NOMO-1 treated with DMSO at 0.1 percent for 48 hours (cell line): ENCODE data around the gene ITFG2.
"Not testable (repeated sequence)": the region's sequence is repeated elsewhere in the genome, so short reads cannot be mapped to it uniquely, and the experiment has no call there.

Source experiments
- DNase-seq: peaks from one replicate; lab custom pipeline; 2025; ENCODE audit not compliant: unreplicated experiment; lab: John Stamatoyannopoulos, UW

Gene ITFG2

GRCh38 chr12:2812290-2813213, at the start of gene ITFG2:
TSS of gene ITFG2 (plus strand) at chr12:2812668. CDS start at chr12:2812761, 93 bp downstream.
- peak; percentile 99 for DNase-seq

- no peak for DNase-seq
Observed at GRCh38 chr12:2764398-2764797, 48.1 kb upstream of the ITFG2 start.

DNA sequence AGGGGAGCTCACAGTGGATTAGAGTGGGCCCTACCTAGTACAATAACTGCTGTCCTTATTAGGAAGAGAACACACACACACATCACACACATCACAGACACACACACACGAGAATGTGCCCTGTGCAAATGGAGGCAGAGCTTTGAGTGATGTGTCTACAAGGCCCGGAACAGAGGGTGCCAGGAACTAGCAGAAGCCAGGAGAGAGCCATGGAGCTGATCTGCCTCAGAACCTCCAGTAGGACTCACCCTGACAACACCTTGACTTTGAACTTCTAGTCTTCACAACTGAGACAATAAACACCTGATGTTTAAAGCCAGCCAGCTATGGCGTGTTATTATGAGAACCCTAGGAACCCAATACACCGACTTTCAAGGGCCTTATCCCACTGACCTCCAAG, 47.4 kb upstream of the ITFG2 start:
- DNase-seq, result no peak

- no peak for DNase-seq
Observed at GRCh38 chr12:2765608-2766007, 46.9 kb upstream of the ITFG2 start.

GRCh38 chr12:2768224-2768961, 44.1 kb upstream of the ITFG2 start:
- no peak for DNase-seq

- no peak for DNase-seq
Observed at GRCh38 chr12:2769866-2770533, 42.5 kb upstream of the ITFG2 start.

DNA sequence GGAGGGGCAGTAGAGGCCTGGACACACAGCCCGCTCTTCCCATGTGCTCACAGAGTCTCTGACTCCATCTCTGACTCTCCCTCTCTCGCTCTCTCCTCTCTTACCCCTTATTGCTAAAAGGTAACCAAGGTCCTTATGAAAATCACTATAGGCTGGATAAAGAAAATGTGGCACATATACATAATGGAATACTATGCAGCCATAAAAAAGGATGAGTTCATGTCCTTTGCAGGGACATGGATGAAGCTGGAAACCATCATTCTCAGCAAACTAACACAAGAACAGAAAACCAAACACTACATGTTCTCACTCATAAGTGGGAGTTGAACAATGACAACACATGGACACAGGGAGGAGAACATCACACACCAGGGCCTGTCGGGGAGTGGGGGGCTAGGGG, 41.9 kb upstream of the ITFG2 start:
- DNase-seq, result not testable (repeated sequence)

DNA sequence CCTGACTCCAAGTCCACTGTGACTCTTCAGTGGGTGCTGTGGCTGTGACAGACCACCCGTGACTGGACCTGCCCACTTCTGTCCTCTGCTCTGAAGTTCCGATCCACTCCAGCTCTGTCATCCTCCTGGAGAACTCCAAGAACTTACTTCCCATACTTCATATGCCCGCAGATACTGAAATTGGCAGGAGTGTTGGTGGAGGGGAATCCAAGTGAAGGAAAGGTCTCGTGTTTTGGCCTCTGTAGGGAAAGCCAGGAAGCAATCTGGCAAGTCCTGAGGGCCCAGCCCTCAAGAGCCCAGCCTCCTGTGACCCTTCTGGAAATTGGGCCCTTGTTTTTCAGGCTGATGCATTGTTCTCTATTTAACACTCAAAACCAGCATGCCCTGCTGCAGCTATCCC, 40.1 kb upstream of the ITFG2 start:
- no peak for DNase-seq

DNA sequence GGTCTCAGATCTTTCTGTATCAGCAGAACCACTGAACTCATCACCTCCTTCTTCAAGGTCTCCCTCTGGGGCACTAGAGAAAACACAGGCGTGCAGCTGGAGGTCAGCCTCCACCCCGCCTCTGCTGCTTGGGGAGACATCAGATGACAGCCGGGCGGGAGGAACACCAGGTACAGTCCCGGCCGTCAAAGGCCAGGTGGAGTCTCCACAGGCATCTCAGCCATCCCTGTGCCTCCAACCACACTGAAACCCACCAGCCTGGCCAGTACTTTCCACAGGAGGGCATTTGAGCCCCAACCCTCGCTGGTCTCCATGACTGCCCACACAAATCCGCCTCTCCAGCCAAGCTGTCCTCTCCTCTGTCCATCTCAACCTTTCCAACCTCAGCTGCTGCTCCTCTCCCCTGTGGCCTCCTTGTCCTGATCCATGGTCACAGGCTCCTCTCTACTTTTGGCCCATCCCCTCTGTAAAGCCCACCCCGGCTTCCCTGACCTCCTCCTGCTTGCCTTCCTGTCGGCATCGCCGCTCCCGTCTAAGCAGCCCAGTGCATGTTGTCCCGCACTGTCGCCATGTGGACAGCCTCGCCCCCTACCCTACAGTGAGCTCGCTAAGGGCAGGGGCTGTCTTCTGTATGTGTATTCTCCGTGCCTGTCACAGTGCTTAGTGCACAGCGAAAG, 39.1 kb upstream of the ITFG2 start:
- DNase-seq, result no peak

DNA sequence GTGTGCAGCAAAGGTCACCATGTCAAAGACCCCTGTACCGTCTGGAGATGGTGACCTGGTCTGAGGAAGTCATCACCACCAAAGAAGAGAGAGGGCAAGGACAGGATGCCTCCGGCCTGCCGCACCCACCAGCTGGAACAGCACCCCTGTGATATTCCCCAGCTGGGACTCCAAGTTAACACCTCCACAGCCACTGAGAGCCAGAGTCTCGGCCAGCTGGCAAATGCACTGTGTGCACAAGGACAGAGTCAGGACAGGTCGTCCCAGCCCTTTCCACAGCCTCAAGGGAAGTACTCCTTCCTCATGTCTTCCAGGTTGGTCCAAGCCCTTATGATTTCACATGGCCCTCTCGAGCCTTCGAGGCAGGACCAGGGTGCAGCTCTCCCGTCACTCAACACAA, 37.0 kb upstream of the ITFG2 start:
- no peak for DNase-seq

- DNase-seq, result no peak
Observed at GRCh38 chr12:2776129-2776806, 36.2 kb upstream of the ITFG2 start.

- no peak for DNase-seq
Observed at GRCh38 chr12:2779281-2779680, 33.2 kb upstream of the ITFG2 start.

GRCh38 chr12:2783936-2784600, 28.4 kb upstream of the ITFG2 start:
- no peak for DNase-seq

DNA sequence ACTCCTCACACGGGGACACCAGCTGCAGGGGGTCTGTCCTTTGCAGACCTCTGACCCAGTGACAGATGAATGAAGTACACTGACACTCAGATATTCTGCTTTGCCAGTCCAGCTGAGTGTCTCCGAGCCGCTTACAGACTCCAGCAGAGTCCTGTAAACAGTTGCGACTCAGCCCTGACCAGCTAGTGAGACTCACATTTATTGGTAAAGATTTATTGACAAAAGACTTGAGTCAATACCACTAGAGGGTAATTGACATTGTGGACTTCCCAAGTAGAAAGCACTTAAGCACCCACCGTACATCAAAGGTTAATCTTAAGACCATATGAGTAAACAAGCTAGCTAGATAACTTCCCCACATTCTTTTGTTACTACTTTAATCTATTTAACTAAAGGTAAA, 27.5 kb upstream of the ITFG2 start:
- DNase-seq, result no peak

DNA sequence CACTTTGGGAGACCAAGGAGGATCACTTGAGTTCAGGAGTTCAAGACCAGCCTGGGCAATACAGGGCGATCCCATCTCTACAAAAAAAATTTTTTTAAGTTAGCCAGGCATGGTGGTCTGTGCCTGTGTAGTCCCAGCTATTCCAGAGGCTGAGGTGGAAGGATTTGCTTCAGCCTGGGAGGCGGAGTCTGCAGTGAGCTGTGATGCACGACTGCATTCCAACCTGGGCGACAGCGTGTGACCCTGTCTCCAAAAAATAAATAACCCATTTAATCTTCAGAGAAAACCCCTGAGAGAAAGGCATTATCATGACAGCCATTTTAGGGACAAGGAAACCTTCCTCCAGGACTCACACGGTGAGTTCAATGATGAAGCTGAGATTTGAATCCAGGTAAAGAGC, 21.4 kb upstream of the ITFG2 start:
- no peak for DNase-seq

DNA sequence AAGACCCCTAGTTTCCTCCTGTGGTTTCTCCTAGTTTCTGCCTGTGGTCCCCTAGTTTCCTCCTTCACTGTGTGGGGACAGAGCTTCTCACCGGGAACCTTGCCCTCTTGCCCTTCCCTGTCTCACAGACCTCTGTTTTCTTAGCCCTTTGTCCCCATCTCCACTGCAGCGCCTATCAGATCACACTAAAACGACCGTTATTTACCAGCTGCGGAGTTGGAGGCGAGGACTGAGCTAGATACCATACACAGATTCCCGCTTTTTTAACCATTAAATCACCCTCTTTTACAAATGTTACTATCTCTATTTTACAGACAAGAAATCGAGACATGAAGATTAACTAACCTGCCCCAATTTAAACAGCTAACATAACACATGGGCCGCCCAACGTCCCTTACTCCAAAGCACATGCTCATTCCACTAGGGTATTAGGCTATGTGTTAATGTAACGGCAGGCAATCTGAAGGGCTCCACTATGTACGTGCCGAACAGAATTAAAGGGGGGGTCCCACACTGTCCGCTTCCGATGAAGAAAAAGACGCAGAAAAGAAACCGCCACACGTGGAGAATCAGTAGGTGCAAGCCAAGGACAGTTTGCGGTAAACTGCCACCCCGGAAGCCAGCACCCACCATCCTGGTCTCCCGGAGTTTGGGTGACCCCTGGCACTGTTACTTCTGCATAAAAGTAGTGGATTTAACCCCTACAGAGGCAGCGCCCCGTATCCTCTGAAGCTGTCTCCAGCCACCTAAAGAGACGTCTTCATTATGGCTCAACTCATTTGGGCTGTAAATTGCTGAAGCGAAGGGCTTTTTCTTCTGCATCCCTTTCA, 19.6 kb upstream of the ITFG2 start:
- DNase-seq, result no peak

DNA sequence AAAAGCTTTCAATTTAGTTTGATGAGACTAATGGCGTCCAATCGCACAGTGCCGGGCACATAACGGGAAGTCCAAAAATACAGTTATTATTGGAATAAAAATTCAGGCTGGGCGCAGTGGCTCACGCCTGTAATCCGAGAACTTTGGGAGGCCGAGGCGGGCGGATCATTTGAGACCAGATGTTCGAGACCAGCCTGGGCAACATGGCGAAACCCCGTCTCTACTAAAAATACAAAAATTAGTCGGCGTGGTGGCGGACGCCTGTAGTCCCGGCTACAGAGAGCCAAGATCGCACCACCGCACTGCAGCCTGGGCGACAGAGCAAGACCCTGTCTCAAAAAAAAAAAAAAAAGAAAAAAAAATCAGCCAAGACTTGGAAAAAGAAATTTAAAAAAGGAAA, 18.9 kb upstream of the ITFG2 start:
- no peak for DNase-seq

- peak; percentile 38 for DNase-seq
Observed at GRCh38 chr12:2794191-2794735, 18.2 kb upstream of the ITFG2 start.

- peak; percentile 86 for DNase-seq
Observed at GRCh38 chr12:2794736-2795289, 17.7 kb upstream of the ITFG2 start, which contains the start of gene FKBP4. TSS of gene FKBP4 (plus strand) at chr12:2794970. CDS start at chr12:2795140, 170 bp downstream.
